K562 (cell line): ENCODE measurements around the gene HVCN1. TPM values are rescaled to one million over a fixed set of nuclear protein-coding genes. Genes with fewer than 3 reads are reported as not detected.

ENCODE experiments used
- HSF4 ChIP-seq: fragments of 250-450 bp; sonication (Bioruptor Pico); IDR thresholded peaks from 2 replicates; pipeline ENCODE4 v2.1.2; 2022; ENCODE audit warnings: mild to moderate bottlenecking, moderate library complexity, borderline replicate concordance
- NFE2 ChIP-seq: IDR thresholded peaks from 2 replicates; pipeline ENCODE4 v1.6.1; 2014; ENCODE audit warnings: antibody characterized with exemption, low read depth
- U2AF2 ChIP-seq: fragments of 200-400 bp; formaldehyde crosslinking; optimal IDR thresholded peaks from 2 replicates; pipeline ENCODE3; 2017; ENCODE audit warnings: low read depth, mild to moderate bottlenecking, low read length
- YBX1 ChIP-seq: fragments of 450-650 bp; IDR thresholded peaks from 2 replicates; pipeline ENCODE4 v1.7.1; 2016; ENCODE audit warnings: mild to moderate bottlenecking
- polyA plus RNA-seq, 8 experiments: library from polyadenylated mRNA; depleted of rRNA in 4 of 8; stranded (reverse) in 5 of 8; unstranded in 3 of 8; fragments of >200 nt; fragmentation: Nextera tagmentation in 2 of 8; fragmentation: Illumina TruSeq in 1 of 8; extraction: Ambion mirVana in 2 of 8; extraction: Trizol in 1 of 8; gene quantifications; 2 replicates each; pipeline versions ENCODE4 v1.2.1 to v1.2.3, GENCODE V29; 2011 to 2014; ENCODE audit warnings: inconsistent platforms in 1 of 8, missing spikeins in 1 of 8
- total RNA-seq, 7 experiments: library from RNA; depleted of rRNA in 6 of 7; stranded (reverse); fragments of >200 nt in 6 of 7; fragmentation: Illumina TruSeq in 2 of 7; extraction: Trizol in 2 of 7; gene quantifications; 2 replicates each; pipeline versions ENCODE4 v1.2.1 to v1.2.3, GENCODE V29; 2011 to 2021; ENCODE audit warnings: low replicate concordance in 1 of 7
- TF ChIP-seq, protein P1 (sequence below): sonication (generic); formaldehyde crosslinking; IDR thresholded peaks from 2 replicates; pipeline ENCODE4 v1.8.1; 2023; ENCODE audit warnings: missing genetic modification reagents, mild to moderate bottlenecking, borderline replicate concordance
- TF ChIP-seq, protein P2 (sequence below), 2 experiments: fragments of 250-450 bp in 1 of 2; fragments of 450-650 bp in 1 of 2; sonication (Bioruptor Pico) in 1 of 2; IDR thresholded peaks; 2 replicates each; pipeline versions ENCODE4 v1.6.1 to v1.8.0; 2016 to 2021; ENCODE audit warnings: mild to moderate bottlenecking in 2 of 2, moderate library complexity in 2 of 2, missing compliant biosample characterization in 1 of 2, missing genetic modification characterization in 1 of 2
- TF ChIP-seq, protein P3 (sequence below): sonication (generic); formaldehyde crosslinking; IDR thresholded peaks from 2 replicates; pipeline ENCODE4 v1.5.0; 2020; ENCODE audit warnings: missing genetic modification reagents

The HVCN1 gene
- total and polyA plus RNA-seq, 9 of the 15 experiments (the other 6 are each of a cell fraction or from before 2014, with no cell fraction given): 0.21 to 1.4 (median 0.74) TPM

DNA sequence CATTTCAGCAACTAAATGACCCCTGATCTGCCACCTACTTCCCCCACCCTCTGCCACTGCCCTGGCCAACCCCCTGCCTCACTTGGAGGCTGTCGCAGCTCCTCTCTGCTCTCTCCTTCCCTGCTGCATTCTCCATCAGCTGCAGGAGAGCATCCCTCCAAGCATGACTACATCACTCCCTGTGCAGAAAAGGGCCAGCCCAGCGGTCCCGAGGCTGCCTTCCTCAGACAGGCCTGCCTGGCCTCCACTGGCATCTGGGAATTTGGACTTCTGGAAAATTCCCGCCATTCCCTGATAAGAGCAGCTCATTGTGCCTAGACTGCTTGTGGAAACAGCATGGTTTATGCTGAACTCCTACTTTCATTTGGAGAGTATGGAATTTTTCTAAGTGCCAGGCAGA, 12.7 kb downstream of the HVCN1 start (continued):
- TF ChIP-seq, protein P1, sequence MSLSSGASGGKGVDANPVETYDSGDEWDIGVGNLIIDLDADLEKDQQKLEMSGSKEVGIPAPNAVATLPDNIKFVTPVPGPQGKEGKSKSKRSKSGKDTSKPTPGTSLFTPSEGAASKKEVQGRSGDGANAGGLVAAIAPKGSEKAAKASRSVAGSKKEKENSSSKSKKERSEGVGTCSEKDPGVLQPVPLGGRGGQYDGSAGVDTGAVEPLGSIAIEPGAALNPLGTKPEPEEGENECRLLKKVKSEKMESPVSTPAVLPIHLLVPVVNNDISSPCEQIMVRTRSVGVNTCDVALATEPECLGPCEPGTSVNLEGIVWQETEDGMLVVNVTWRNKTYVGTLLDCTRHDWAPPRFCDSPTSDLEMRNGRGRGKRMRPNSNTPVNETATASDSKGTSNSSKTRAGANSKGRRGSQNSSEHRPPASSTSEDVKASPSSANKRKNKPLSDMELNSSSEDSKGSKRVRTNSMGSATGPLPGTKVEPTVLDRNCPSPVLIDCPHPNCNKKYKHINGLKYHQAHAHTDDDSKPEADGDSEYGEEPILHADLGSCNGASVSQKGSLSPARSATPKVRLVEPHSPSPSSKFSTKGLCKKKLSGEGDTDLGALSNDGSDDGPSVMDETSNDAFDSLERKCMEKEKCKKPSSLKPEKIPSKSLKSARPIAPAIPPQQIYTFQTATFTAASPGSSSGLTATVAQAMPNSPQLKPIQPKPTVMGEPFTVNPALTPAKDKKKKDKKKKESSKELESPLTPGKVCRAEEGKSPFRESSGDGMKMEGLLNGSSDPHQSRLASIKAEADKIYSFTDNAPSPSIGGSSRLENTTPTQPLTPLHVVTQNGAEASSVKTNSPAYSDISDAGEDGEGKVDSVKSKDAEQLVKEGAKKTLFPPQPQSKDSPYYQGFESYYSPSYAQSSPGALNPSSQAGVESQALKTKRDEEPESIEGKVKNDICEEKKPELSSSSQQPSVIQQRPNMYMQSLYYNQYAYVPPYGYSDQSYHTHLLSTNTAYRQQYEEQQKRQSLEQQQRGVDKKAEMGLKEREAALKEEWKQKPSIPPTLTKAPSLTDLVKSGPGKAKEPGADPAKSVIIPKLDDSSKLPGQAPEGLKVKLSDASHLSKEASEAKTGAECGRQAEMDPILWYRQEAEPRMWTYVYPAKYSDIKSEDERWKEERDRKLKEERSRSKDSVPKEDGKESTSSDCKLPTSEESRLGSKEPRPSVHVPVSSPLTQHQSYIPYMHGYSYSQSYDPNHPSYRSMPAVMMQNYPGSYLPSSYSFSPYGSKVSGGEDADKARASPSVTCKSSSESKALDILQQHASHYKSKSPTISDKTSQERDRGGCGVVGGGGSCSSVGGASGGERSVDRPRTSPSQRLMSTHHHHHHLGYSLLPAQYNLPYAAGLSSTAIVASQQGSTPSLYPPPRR (CRISPR knock-in tag): no peak
- no peak for TF ChIP-seq NFE2
- TF ChIP-seq HSF4 (CRISPR knock-in tag): no peak
- TF ChIP-seq, protein P2, sequence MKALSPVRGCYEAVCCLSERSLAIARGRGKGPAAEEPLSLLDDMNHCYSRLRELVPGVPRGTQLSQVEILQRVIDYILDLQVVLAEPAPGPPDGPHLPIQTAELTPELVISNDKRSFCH (CRISPR knock-in tag; IDR thresholded peaks at IDR 0.05): no peak
- TF ChIP-seq, protein P2 (tag; IDR thresholded peaks at IDR 0.05): no peak
- TF ChIP-seq, protein P3, sequence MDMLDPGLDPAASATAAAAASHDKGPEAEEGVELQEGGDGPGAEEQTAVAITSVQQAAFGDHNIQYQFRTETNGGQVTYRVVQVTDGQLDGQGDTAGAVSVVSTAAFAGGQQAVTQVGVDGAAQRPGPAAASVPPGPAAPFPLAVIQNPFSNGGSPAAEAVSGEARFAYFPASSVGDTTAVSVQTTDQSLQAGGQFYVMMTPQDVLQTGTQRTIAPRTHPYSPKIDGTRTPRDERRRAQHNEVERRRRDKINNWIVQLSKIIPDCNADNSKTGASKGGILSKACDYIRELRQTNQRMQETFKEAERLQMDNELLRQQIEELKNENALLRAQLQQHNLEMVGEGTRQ (CRISPR knock-in tag): no peak
- TF ChIP-seq U2AF2: no peak
- no peak for TF ChIP-seq YBX1
